ENCODE data around the gene SBK2. TPM values are rescaled to one million over a fixed set of nuclear protein-coding genes. Genes with fewer than 3 reads are reported as not detected.

The SBK2 gene
- total and polyA plus RNA-seq, 2 donors (not counting 3 experiments of a cell fraction or from before 2014, with no cell fraction given), result not detected

DNA sequence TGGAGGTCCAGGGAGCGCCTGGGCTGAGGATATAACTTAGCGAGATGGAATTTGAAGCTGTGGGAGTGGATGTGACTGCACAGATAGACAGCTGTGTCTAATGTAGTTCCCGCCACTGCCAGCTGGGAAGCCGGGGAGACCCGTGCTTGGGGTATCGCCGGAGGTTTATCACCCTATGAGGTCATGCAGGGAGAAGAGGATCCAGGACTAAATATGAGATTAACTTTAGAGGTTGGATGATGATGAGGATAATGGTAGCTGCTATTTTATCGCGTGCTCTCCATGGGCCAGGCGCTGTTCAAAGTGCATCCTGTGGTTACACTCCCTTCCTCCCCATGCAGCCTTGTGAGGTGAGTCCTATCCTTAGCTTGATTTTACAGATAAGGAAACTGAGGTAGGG lies 28.8 kb downstream of the SBK2 start:
- intact Hi-C loops (cut with micrococcal nuclease), result no loop called here
- Histone ChIP-seq H3K4me1 (ENCODE audit: control insufficient read depth, extremely low read depth, insufficient read depth, low read length) (no peaks in the 10 kb centered on the region), H3K9me3 (replicated peaks; ENCODE audit: control insufficient read depth, insufficient read depth, low read length) (no peaks in the 10 kb centered on the region), H3K4me2 (ENCODE audit: insufficient read depth, low read length) (no peak overlapping the region), H3K79me2 (ENCODE audit: control insufficient read depth, insufficient read depth, low read length) (no peaks in the 10 kb centered on the region), H3K36me3 (ENCODE audit: control insufficient read depth in 2 of 2, extremely low read depth in 1 of 2, insufficient read depth in 2 of 2, low read length in 2 of 2) (no peaks in the 10 kb centered on the region), H3K27me3 (ENCODE audit: control insufficient read depth in 2 of 2, insufficient read depth in 2 of 2, low read length in 2 of 2) (peaks cover 0 to 1% of the 10 kb centered on the region in 2 experiments), H4K20me1 (replicated peaks; ENCODE audit: control insufficient read depth, extremely low read depth, insufficient read depth, low read length) (no peaks in the 10 kb centered on the region), H3K4me3 (replicated peaks in 1 of 3; ENCODE audit: insufficient read depth in 1 of 3, low read depth in 1 of 3, low read length in 3 of 3) (no peak overlapping the region), H2AFZ (ENCODE audit: low read depth, low read length) (no peak overlapping the region), H3K9me1 (replicated peaks; ENCODE audit: control insufficient read depth, extremely low read depth, insufficient read depth, low read length) (no peaks in the 10 kb centered on the region), H3K9ac (replicated peaks; ENCODE audit: extremely low read depth, insufficient read depth, low read length) (no peak overlapping the region), H3K27ac (ENCODE audit: insufficient read depth, low read depth, low read length) (no peak overlapping the region)
- BruUV-seq (replicated peaks), result no TSS peak
- DNase-seq (ENCODE audit: low read depth, low spot score), result no peak
- no peak for FAIRE-seq
- TF ChIP-seq FOS (IDR thresholded peaks at IDR 0.05; ENCODE audit: borderline replicate concordance, insufficient read depth, low read length) (no peak), JUN (IDR thresholded peaks at IDR 0.05; ENCODE audit: borderline replicate concordance, insufficient read depth, insufficient read length, low read depth) (no peak), POLR2A (IDR thresholded peaks at IDR 0.05; ENCODE audit: low read depth, low read length) (no peak), GATA2 (IDR thresholded peaks at IDR 0.05; ENCODE audit: insufficient read depth, insufficient read length, low read depth, low read length) (no peak)
- ChIA-PET POLR2A (interaction anchor here (0.6 kb wide), 1 partner anchor 27 kb away, joined by 3 read pairs; no protein-coding TSS in a partner anchor), CTCF (interaction anchor here (0.7 to 7.2 kb wide), 4 partner anchors 19 to 125 kb away, joined by 3 to 55 read pairs (median 5); no protein-coding TSS in a partner anchor)
- dilution Hi-C loops (cut with MboI; ENCODE audit: extremely low pct_ligation_motif_present, low sequenced_read_pairs), result no loop called here

DNA sequence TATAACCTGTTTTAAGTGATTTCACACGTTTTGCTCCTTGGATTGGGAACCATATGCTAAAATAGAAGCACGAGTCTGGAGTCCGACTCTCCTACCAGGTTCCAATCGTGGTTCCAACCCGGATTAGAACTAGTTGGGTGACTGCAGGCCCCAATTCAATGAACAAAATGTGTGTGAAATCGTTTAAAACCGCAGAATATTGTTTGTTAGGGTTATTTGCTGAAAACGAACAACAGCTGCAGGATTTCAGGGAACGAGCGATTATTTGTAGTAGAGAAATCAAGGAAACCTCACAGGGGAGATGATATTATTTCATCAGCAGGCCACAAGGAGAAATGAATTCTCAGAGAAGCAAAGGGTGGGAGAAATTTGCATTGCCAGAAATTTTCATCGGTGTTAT lies 32.0 kb downstream of the SBK2 start:
- POLR2A ChIA-PET, result no interaction called here
- Histone ChIP-seq H3K4me1 (ENCODE audit: control insufficient read depth, extremely low read depth, insufficient read depth, low read length) (no peaks in the 10 kb centered on the region), H3K79me2 (ENCODE audit: control insufficient read depth, insufficient read depth, low read length) (no peaks in the 10 kb centered on the region), H3K9me3 (replicated peaks; ENCODE audit: control insufficient read depth, insufficient read depth, low read length) (no peaks in the 10 kb centered on the region), H3K27me3 (ENCODE audit: control insufficient read depth in 2 of 2, insufficient read depth in 2 of 2, low read length in 2 of 2) (peaks cover 0 to 1% of the 10 kb centered on the region in 2 experiments), H3K4me2 (ENCODE audit: insufficient read depth, low read length) (no peak overlapping the region), H3K4me3 (replicated peaks in 1 of 3; ENCODE audit: insufficient read depth in 1 of 3, low read depth in 1 of 3, low read length in 3 of 3) (no peak overlapping the region), H3K36me3 (ENCODE audit: control insufficient read depth in 2 of 2, extremely low read depth in 1 of 2, insufficient read depth in 2 of 2, low read length in 2 of 2) (no peaks in the 10 kb centered on the region), H3K9ac (replicated peaks; ENCODE audit: extremely low read depth, insufficient read depth, low read length) (no peak overlapping the region), H3K27ac (ENCODE audit: insufficient read depth, low read depth, low read length) (no peak overlapping the region), H4K20me1 (replicated peaks; ENCODE audit: control insufficient read depth, extremely low read depth, insufficient read depth, low read length) (no peaks in the 10 kb centered on the region), H3K9me1 (replicated peaks; ENCODE audit: control insufficient read depth, extremely low read depth, insufficient read depth, low read length) (no peaks in the 10 kb centered on the region), H2AFZ (ENCODE audit: low read depth, low read length) (no peak overlapping the region)
- no peak for DNase-seq (ENCODE audit: low read depth, low spot score)
- FAIRE-seq, result no peak
- intact Hi-C loops (cut with micrococcal nuclease), result loop anchor here (1.0 to 2.0 kb wide), 4 partner anchors 18 to 364 kb away; no protein-coding TSS in a partner anchor
- TF ChIP-seq GATA2 (IDR thresholded peaks at IDR 0.05; ENCODE audit: insufficient read depth, insufficient read length, low read depth, low read length) (no peak), POLR2A (IDR thresholded peaks at IDR 0.05; ENCODE audit: low read depth, low read length) (no peak), JUN (IDR thresholded peaks at IDR 0.05; ENCODE audit: borderline replicate concordance, insufficient read depth, insufficient read length, low read depth) (no peak), EZH2 (IDR thresholded peaks at IDR 0.05; ENCODE audit: borderline replicate concordance, low read depth, low read length, severe bottlenecking) (no peak)
- TF ChIP-seq, protein P1, sequence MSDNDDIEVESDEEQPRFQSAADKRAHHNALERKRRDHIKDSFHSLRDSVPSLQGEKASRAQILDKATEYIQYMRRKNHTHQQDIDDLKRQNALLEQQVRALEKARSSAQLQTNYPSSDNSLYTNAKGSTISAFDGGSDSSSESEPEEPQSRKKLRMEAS (IDR thresholded peaks at IDR 0.05; ENCODE audit: insufficient read depth, insufficient read length), result no peak
- TF ChIP-seq, protein P2, sequence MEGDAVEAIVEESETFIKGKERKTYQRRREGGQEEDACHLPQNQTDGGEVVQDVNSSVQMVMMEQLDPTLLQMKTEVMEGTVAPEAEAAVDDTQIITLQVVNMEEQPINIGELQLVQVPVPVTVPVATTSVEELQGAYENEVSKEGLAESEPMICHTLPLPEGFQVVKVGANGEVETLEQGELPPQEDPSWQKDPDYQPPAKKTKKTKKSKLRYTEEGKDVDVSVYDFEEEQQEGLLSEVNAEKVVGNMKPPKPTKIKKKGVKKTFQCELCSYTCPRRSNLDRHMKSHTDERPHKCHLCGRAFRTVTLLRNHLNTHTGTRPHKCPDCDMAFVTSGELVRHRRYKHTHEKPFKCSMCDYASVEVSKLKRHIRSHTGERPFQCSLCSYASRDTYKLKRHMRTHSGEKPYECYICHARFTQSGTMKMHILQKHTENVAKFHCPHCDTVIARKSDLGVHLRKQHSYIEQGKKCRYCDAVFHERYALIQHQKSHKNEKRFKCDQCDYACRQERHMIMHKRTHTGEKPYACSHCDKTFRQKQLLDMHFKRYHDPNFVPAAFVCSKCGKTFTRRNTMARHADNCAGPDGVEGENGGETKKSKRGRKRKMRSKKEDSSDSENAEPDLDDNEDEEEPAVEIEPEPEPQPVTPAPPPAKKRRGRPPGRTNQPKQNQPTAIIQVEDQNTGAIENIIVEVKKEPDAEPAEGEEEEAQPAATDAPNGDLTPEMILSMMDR (IDR thresholded peaks at IDR 0.05; ENCODE audit: extremely low read depth in 1 of 2, insufficient read depth in 1 of 2, low read depth in 1 of 2, low read length in 2 of 2), result no peak
- no TSS peak for BruUV-seq (replicated peaks)
- dilution Hi-C loops (cut with MboI; ENCODE audit: extremely low pct_ligation_motif_present, low sequenced_read_pairs), result no loop called here
- CTCF ChIA-PET, result interaction anchor here (0.6 to 5.4 kb wide), 13 partner anchors 10 to 417 kb away, joined by 3 to 298 read pairs (median 14); partner anchors contain the start of genes NAT14, SSC5D, ZNF628 and ZNF865

Data from endothelial cell of umbilical vein (primary cell).